ENCODE measurements around the gene GUK1.

The GUK1 gene

GRCh38 chr1:228151180-228151925, 11.3 kb downstream of the GUK1 start:
- no peak for DNase-seq

GRCh38 chr1:228152097-228152917, 12.2 kb downstream of the GUK1 start:
- DNase-seq = no peak

GRCh38 chr1:228152918-228153258, 12.8 kb downstream of the GUK1 start:
- no peak for DNase-seq

- DNase-seq = no peak
Measured at GRCh38 chr1:228154021-228154669, 14.1 kb downstream of the GUK1 start.

GRCh38 chr1:228154670-228155571, 14.8 kb downstream of the GUK1 start:
- DNase-seq = no peak

GRCh38 chr1:228155596-228156514, 15.8 kb downstream of the GUK1 start:
- DNase-seq = no peak

- DNase-seq = no peak
Measured at GRCh38 chr1:228156515-228156881, 16.4 kb downstream of the GUK1 start.

- DNase-seq = no peak
Measured at GRCh38 chr1:228156941-228157728, 17.1 kb downstream of the GUK1 start.

GRCh38 chr1:228157729-228158126, 17.6 kb downstream of the GUK1 start:
- no peak for DNase-seq

- no peak for DNase-seq
Measured at GRCh38 chr1:228158151-228159007, 18.3 kb downstream of the GUK1 start.

- no peak for DNase-seq
Measured at GRCh38 chr1:228159008-228159665, 19.1 kb downstream of the GUK1 start.

- DNase-seq = no peak
Measured at GRCh38 chr1:228160201-228160761, 20.2 kb downstream of the GUK1 start.

- no peak for DNase-seq
Measured at GRCh38 chr1:228161362-228161761, 21.3 kb downstream of the GUK1 start.

- no peak for DNase-seq
Measured at GRCh38 chr1:228161866-228162265, 21.8 kb downstream of the GUK1 start.

GRCh38 chr1:228162286-228163006, 22.4 kb downstream of the GUK1 start:
- no peak for DNase-seq

- no peak for DNase-seq
Measured at GRCh38 chr1:228163007-228163753, 23.1 kb downstream of the GUK1 start.

- DNase-seq = no peak
Measured at GRCh38 chr1:228163776-228164519, 23.9 kb downstream of the GUK1 start.
